T-helper 17 cell (primary cell): ENCODE data around the gene CCL24. TPM values are rescaled to one million over a fixed set of nuclear protein-coding genes. Genes with fewer than 3 reads are reported as not detected.
"Not testable (repeated sequence)": the region's sequence is repeated elsewhere in the genome, so short reads cannot be mapped to it uniquely, and the experiment has no call there.

Experiments
- ATAC-seq: fragments of 150-1000 bp; cut with Tn5 transposase; 2 replicates; pipeline ENCODE4 v1.10.0; 2021; ENCODE audit warnings: mild to moderate bottlenecking, moderate library complexity
- DNase-seq, 3 donors: peaks; one replicate each; pipeline versions ENCODE4 v3.0.0 to v3.0.0-alpha.2; 2020 to 2021
- H3K9me3 ChIP-seq: one replicate; pipeline ENCODE4 v1.7.0; 2013; ENCODE audit warnings: low read length, mild to moderate bottlenecking; ENCODE audit not compliant: control insufficient read depth, poor library complexity, severe bottlenecking
- H3K27ac Mint-ChIP-seq: one replicate; pipeline ENCODE4 v1.8.0; 2022; ENCODE audit warnings: mild to moderate bottlenecking, moderate library complexity, mixed read lengths
- H3K27me3 Mint-ChIP-seq: one replicate; pipeline ENCODE4 v1.8.0; 2022; ENCODE audit warnings: mixed read lengths
- H3K36me3 Mint-ChIP-seq: one replicate; pipeline ENCODE4 v1.8.0; 2022; ENCODE audit warnings: low read depth, mixed read lengths
- H3K4me1 Mint-ChIP-seq: one replicate; pipeline ENCODE4 v1.8.0; 2022; ENCODE audit warnings: mild to moderate bottlenecking, mixed read lengths
- H3K4me3 Mint-ChIP-seq: one replicate; pipeline ENCODE4 v1.8.0; 2022; ENCODE audit warnings: mild to moderate bottlenecking, moderate library complexity, mixed read lengths
- total RNA-seq, 4 donors: library from RNA in 2 of 4; stranded (reverse) in 2 of 4; gene quantifications; one replicate each; pipeline ENCODE4 v1.2.3 and lab custom pipeline; 2022 to 2026

The CCL24 gene
- total RNA-seq, 2 donors from 2014 or later = not detected

GRCh38 chr7:75813084-75813483 is 522 bp downstream of the CCL24 start:
- Mint-ChIP-seq H3K4me1 (no peaks in the 10 kb centered on the region), H3K36me3 (no peaks in the 10 kb centered on the region), H3K27ac (no peak overlapping the region), H3K4me3 (no peak overlapping the region), H3K27me3 (peaks cover 8% of the 10 kb centered on the region)
- no peaks in the 10 kb centered on the region for H3K9me3 ChIP-seq
- no peak for DNase-seq
- no peak for ATAC-seq

DNA sequence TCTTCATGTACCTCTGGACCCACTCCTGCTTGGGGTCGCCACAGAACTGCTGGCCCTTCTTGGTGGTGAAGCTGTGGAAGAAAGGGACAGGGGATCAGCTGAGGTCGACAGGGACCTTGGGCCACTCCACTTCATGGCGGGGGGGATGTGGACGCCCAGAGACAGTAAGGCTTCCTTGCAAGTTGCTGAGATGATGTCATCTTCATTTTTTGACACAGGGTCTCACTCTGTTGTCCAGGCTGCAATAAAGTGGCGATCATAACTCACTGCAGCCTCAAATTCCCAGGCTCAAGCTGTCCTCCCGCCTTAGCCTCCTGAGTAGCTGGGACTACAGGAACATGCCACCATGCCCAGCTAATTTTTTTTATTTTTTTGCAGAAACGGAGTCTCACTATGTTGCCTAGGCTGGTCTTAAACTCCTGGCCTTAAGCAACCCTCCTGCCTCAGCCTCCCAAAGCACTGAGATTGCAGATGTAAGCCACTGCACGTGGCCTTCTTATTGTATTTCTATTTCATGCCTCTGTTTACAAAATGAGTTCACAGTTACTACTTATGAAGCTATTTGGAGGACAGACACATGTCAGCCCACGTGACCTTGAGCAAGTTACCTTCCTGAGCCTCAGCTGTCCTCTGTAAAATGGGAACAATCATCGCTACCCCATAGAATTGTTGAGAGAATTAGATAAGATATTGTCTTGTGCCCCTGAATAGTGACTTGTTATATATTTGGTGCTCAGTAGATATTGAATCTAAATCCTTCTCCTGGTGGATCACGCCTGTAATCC is 1.5 kb downstream of the CCL24 start:
- H3K27me3 Mint-ChIP-seq = peaks cover 8% of the 10 kb centered on the region
- no peaks in the 10 kb centered on the region for H3K4me1 Mint-ChIP-seq
- ATAC-seq = no peak

DNA sequence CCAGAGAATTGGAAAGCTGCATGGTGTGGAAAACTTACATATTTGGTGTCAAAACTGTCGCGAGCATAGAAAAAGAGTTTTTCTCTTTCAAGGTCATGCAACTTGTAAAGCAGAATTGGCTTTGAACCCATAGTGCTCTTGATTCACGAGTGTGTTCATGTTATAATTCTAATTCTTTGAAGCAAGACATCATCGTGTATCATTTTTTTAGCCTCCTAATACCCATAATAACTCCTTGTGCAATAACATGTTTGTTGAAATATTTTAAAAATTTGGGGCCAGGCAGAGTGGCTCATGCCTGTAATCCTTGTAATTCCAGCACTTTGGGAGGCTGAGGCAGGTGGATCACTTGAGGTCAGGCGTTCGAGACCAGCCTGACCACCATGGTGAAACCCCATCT is 4.2 kb downstream of the CCL24 start:
- ATAC-seq = no peak
- H3K9me3 ChIP-seq = no peaks in the 10 kb centered on the region
- no peak for DNase-seq
- Mint-ChIP-seq H3K4me3 (no peak overlapping the region), H3K27ac (no peak overlapping the region), H3K27me3 (peaks cover 8% of the 10 kb centered on the region), H3K36me3 (no peaks in the 10 kb centered on the region), H3K4me1 (no peaks in the 10 kb centered on the region)

More for the DNA sequence above, 1.5 kb downstream of the CCL24 start:
- no peak overlapping the region for H3K4me3 Mint-ChIP-seq
- no peaks in the 10 kb centered on the region for H3K9me3 ChIP-seq
- no peak for DNase-seq
- no peak overlapping the region for H3K27ac Mint-ChIP-seq
- no peaks in the 10 kb centered on the region for H3K36me3 Mint-ChIP-seq

DNA sequence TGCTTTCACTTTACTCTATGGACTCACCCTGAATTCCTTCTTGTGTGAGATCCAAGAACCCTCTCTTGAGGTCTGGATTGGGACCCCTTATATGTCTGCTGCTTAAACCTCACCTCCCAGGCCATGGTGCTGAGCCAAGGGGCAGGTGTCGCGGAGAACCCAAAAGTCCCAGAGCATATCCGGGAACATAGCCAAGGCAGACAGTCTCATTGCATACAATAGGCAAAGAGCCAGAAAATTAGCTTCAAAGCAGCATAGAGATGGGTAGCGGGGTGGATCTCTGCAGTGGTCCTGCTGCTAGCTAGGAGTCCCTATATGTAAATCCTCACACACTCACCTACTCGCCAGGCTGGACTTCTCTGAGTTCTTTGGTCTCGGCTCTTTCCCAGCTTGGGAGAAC is 5.5 kb downstream of the CCL24 start:
- Mint-ChIP-seq H3K27ac (no peak overlapping the region), H3K36me3 (no peaks in the 10 kb centered on the region), H3K27me3 (no peaks in the 10 kb centered on the region), H3K4me3 (no peak overlapping the region), H3K4me1 (no peaks in the 10 kb centered on the region)
- H3K9me3 ChIP-seq = no peaks in the 10 kb centered on the region
- no peak for DNase-seq
- no peak for ATAC-seq

DNA sequence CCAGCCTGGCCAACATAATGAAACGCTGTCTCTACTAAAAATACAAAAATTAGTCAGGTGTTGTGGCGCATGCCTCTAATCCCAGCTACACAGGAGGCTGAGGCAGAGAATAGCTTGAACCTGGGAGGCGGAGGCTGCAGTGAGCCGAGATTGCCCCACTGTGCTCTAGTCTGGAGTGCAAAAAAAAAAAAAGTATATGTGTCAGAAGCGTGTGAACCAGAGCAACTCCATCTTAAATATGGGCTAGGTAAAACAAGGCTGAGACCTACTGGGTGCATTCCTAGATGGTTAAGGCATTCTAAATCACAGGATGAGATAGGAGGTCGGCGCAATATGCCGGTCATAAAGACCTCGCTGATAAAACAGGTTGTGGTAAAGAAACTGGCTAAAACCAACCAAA is 6.2 kb downstream of the CCL24 start:
- no peak for DNase-seq
- H3K36me3 Mint-ChIP-seq = no peaks in the 10 kb centered on the region
- H3K27me3 Mint-ChIP-seq = no peaks in the 10 kb centered on the region
- no peak overlapping the region for H3K4me3 Mint-ChIP-seq
- no peaks in the 10 kb centered on the region for H3K9me3 ChIP-seq
- no peaks in the 10 kb centered on the region for H3K4me1 Mint-ChIP-seq
- ATAC-seq = no peak
- H3K27ac Mint-ChIP-seq = no peak overlapping the region

GRCh38 chr7:75806560-75807307 is 6.9 kb downstream of the CCL24 start:
- Mint-ChIP-seq H3K27me3 (no peaks in the 10 kb centered on the region), H3K36me3 (no peaks in the 10 kb centered on the region), H3K27ac (no peak overlapping the region), H3K4me3 (no peak overlapping the region), H3K4me1 (no peaks in the 10 kb centered on the region)
- ATAC-seq (no peak), DNase-seq (no peak)
- no peaks in the 10 kb centered on the region for H3K9me3 ChIP-seq

- H3K27ac Mint-ChIP-seq = no peak overlapping the region
- no peaks in the 10 kb centered on the region for H3K4me1 Mint-ChIP-seq
- DNase-seq (no peak), ATAC-seq (no peak)
- H3K36me3 Mint-ChIP-seq = no peaks in the 10 kb centered on the region
- H3K9me3 ChIP-seq = no peaks in the 10 kb centered on the region
- H3K27me3 Mint-ChIP-seq = no peaks in the 10 kb centered on the region
- no peak overlapping the region for H3K4me3 Mint-ChIP-seq
Measured at GRCh38 chr7:75804705-75805104, 8.9 kb downstream of the CCL24 start.

DNA sequence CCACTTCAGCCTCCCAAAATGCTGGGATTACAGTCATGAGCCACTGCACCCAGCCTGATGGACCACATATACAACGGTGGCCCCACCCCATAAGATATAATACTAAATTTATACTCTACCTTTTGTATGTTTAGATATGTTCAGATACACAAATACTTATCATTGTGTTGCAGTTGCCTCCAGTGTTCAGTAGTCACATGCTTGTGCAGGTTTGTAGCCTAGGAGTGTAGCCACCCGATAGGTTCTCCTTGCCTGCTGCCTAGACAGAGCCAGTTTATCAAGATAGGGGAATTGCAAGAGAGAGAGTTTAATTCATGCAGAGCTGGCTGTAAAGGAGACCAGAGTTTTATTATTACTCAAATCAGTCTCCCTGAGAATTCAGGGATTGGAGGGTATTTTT is 9.6 kb downstream of the CCL24 start:
- Mint-ChIP-seq H3K27ac (no peak overlapping the region), H3K36me3 (no peaks in the 10 kb centered on the region), H3K27me3 (no peaks in the 10 kb centered on the region), H3K4me3 (no peak overlapping the region), H3K4me1 (no peaks in the 10 kb centered on the region)
- ATAC-seq (no peak), DNase-seq (no peak)
- H3K9me3 ChIP-seq = no peaks in the 10 kb centered on the region

DNA sequence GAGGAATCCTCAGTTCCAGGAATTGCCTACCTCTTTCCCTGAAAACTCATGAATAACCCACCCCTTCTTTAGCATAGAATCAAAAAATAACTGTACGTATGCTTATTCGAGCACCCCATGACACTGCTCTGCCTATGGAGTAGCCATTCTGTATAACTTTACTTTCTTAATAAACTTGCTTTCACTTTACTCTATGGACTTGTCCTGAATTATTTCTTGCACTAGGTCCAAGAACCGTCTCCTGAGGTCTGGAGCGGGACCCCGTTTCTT is 11.1 kb downstream of the CCL24 start:
- no peaks in the 10 kb centered on the region for H3K36me3 Mint-ChIP-seq
- no peak for ATAC-seq
- H3K4me3 Mint-ChIP-seq = no peak overlapping the region
- H3K27ac Mint-ChIP-seq = no peak overlapping the region
- no peaks in the 10 kb centered on the region for H3K4me1 Mint-ChIP-seq
- no peaks in the 10 kb centered on the region for H3K9me3 ChIP-seq
- DNase-seq = no peak
- peaks cover 9% of the 10 kb centered on the region for H3K27me3 Mint-ChIP-seq

- ATAC-seq = no peak
- H3K9me3 ChIP-seq = no peaks in the 10 kb centered on the region
- Mint-ChIP-seq H3K4me1 (peaks cover 4% of the 10 kb centered on the region), H3K27ac (no peak overlapping the region), H3K36me3 (no peaks in the 10 kb centered on the region), H3K4me3 (no peak overlapping the region), H3K27me3 (peaks cover 26% of the 10 kb centered on the region)
- DNase-seq = no peak
Measured at GRCh38 chr7:75798770-75799169, 14.8 kb downstream of the CCL24 start.

- no peak for DNase-seq
- H3K4me1 Mint-ChIP-seq = peaks cover 4% of the 10 kb centered on the region
- H3K27me3 Mint-ChIP-seq = peaks cover 27% of the 10 kb centered on the region
- H3K9me3 ChIP-seq = no peaks in the 10 kb centered on the region
- ATAC-seq = no peak
- no peak overlapping the region for H3K4me3 Mint-ChIP-seq
- no peak overlapping the region for H3K27ac Mint-ChIP-seq
- H3K36me3 Mint-ChIP-seq = no peaks in the 10 kb centered on the region
Measured at GRCh38 chr7:75796420-75796819, 17.2 kb downstream of the CCL24 start.

DNA sequence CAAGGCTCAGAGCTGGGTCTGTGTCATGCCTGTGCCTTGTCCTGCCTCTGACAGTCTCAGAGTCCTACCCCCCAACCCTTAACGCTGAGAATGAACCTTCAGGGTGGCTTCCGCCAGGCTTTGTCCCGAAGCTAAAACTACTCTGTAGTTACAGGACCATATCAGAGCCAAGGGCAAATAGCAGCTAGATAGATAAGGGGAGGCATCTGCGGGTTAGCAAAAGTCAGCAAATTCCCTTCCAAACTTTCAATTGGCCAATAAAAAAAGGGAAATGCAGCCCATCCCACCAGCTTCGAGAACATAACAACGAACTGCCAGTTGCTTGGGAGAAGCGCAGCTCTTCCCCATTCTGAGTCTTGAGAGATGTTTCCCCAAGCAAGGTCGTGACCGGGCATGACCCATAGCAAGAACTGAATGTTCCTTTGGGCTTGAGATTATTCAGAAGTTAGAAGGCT is 17.7 kb downstream of the CCL24 start:
- no peaks in the 10 kb centered on the region for H3K9me3 ChIP-seq
- ATAC-seq (no peak), DNase-seq (no peak)
- Mint-ChIP-seq H3K27me3 (peaks cover 27% of the 10 kb centered on the region), H3K4me1 (peaks cover 4% of the 10 kb centered on the region), H3K27ac (no peak overlapping the region), H3K36me3 (no peaks in the 10 kb centered on the region), H3K4me3 (no peak overlapping the region)

DNA sequence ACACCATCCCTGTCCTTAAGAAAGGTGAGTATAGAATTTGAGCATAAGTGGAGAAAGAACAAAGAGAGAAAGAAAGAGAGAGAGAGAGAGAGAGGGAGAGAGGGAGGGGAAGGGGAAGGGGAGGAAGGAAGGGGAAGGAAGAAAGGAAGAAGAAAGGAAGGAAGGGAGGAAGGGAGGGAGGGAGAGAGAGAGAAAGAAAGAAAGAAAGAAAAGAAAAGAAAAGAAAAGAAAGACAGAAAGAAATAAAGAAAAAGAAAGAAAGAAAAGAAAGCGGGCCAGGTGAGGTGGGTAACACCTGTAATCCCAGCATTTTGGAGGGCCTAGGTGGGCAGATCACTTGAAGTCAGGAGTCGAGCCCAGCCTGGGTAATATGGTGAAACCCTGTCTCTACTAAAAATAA is 19.9 kb downstream of the CCL24 start:
- Mint-ChIP-seq H3K4me1 (peaks cover 4% of the 10 kb centered on the region), H3K36me3 (no peaks in the 10 kb centered on the region), H3K27me3 (peaks cover 27% of the 10 kb centered on the region), H3K4me3 (no peak overlapping the region), H3K27ac (no peak overlapping the region)
- no peaks in the 10 kb centered on the region for H3K9me3 ChIP-seq
- no peak for ATAC-seq
- DNase-seq = no peak

GRCh38 chr7:75792567-75792966 is 21.0 kb downstream of the CCL24 start:
- not testable (repeated sequence) for ATAC-seq, H3K4me3 Mint-ChIP-seq, H3K27ac Mint-ChIP-seq, H3K9me3 ChIP-seq, H3K4me1 Mint-ChIP-seq, DNase-seq, H3K36me3 Mint-ChIP-seq
- H3K27me3 Mint-ChIP-seq = peaks cover 18% of the 10 kb centered on the region
